Activated naive CD4-positive, alpha-beta T cell treated with anti-CD3 and anti-CD28 coated beads, Interleukin-2, amount 50 U/mL, for 16 hours (primary cell): Measurements from ENCODE around the gene CREBRF.

Source experiments
- DNase-seq: peaks from one replicate; pipeline ENCODE4 v3.0.0-alpha.2; 2020

Gene CREBRF

DNA sequence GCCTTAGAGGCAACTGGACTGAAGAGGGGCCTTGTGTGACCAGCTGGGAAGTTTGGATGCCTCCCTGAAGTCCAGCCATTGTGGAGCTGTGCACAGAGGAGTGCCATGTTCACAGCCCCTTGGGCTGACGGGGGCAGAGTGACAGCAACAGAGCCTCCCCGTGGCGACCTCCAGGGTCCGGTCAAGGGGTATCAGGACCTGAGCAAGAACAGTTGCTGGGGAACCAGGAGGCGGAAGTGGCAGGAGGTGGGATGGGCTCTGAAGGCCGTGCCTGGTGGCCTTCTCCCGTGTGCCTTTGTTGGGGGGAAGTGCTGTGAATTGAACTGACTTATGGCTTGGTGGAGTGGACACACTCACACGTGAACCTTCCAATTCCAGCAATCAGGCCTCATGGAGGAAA lies 102.2 kb downstream of the CREBRF start:
- DNase-seq: no peak

DNA sequence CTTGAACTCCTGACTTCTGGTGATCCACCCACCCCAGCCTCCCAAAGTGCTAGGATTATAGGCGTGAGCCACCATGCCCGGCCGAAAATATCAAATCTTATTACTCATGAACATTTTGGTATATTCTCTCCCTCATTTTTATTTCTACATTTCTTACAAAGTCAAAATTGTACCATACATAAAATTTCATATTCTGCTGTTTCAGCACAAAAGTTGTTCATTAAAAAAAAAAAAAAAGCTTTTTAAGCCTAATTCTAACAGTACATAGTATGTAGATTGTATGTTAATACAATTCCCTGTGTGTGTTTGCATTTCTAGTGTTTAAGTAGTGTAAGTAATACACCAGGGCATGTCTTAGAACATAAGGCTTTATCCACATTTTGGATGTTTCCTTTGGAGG lies 103.1 kb downstream of the CREBRF start:
- no peak for DNase-seq

- no peak for DNase-seq
These were observed 105.0 kb downstream of the CREBRF start for GRCh38 chr5:173161148-173161547.

GRCh38 chr5:173163219-173163618 lies 107.1 kb downstream of the CREBRF start:
- DNase-seq: no peak

DNA sequence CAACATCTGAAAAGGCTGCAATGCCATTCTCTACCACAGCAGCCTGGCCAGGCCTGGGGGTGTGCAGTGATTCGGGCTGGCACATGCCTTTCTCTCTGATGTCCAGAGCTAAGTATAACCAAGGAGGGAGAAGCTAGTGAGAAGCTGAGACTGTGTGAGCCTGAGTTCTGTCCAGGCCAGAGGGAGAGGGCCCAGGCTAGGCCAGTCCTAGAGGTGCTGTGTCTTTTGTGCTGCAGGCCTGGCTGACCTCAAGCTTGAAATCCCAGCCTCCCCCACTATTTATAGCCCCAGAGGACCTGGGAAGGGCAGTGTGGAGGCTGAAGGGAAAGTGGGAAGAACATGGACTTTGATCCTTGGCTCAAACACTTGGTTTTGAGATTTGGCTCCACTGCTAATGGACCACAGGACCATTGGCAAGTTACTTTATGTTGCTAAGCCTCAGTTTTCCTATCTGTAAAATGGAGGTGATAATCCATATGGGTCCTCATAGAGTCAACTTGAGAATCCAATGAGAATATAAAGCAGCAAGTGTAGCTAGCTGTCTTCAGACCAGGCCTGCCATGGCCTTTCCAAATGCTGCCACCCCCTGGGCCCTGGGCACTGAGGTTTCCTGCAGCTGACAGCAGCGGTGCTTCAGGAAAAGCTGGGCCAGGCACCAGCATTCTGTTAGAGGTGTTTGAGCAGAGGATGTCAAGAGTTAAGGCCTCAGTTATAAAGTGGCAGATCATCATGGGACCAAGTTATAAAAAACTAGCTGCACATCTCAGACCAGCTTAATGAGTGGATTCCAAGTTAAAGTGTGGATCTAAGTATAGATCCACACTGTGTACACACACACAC lies 109.2 kb downstream of the CREBRF start:
- DNase-seq: no peak

- DNase-seq: no peak
These were observed 116.0 kb downstream of the CREBRF start for GRCh38 chr5:173172166-173172565.

- DNase-seq: no peak
These were observed 119.4 kb downstream of the CREBRF start for GRCh38 chr5:173175523-173175922.

DNA sequence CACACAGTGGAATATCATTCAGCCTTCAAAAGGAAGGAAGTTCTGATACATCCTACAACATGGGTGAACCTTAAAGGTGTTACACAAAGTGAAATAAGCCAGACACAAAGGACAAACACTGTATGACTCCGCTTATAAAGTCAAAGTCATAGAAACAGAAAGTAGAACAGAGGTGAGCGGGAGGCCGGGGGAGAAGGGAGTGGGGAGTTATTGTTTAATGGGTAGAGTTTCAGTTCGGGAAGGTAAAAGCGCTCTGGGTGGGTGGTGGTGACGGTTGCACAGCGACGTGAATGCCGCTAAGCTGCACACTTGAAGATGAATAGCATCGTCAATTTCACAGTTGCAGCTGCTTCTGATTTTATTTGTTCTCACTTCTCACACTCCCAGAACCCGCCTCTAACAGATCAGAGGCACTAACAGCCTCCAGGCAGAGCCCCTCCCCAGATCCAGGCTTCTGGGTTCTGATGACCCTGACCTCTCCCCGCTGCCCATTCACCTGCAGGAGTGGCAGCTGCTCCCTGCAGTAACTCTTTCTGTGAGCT lies 122.3 kb downstream of the CREBRF start:
- DNase-seq: no peak

GRCh38 chr5:173180331-173180730 lies 124.2 kb downstream of the CREBRF start:
- DNase-seq: no peak

- DNase-seq: no peak
These were observed 131.0 kb downstream of the CREBRF start for GRCh38 chr5:173187054-173187743.

GRCh38 chr5:173188280-173188679 lies 132.1 kb downstream of the CREBRF start:
- DNase-seq: no peak
